HEK293T (cell line): ENCODE data around the gene TMEM233.

Source experiments
- ARNT ChIP-seq: fragments of 450-650 bp; IDR thresholded peaks from 2 replicates; pipeline ENCODE4 v1.6.1; 2017; ENCODE audit warnings: mild to moderate bottlenecking
- BHLHE40 ChIP-seq: fragments of 450-650 bp; IDR thresholded peaks from 2 replicates; pipeline ENCODE4 v1.6.1; 2016; ENCODE audit warnings: mild to moderate bottlenecking, moderate library complexity, borderline replicate concordance
- CTBP1 ChIP-seq: fragments of 450-650 bp; IDR thresholded peaks from 2 replicates; pipeline ENCODE4 v1.6.1; 2016; ENCODE audit warnings: borderline replicate concordance
- ELF4 ChIP-seq: fragments of 450-650 bp; IDR thresholded peaks from 2 replicates; pipeline ENCODE4 v1.6.1; 2017; ENCODE audit warnings: antibody characterized with exemption
- FOXA1 ChIP-seq: fragments of 450-650 bp; IDR thresholded peaks from 2 replicates; pipeline ENCODE4 v1.6.1; 2016; ENCODE audit warnings: mild to moderate bottlenecking
- FOXK2 ChIP-seq: fragments of 450-650 bp; IDR thresholded peaks from 2 replicates; pipeline ENCODE4 v1.6.1; 2016; ENCODE audit warnings: mild to moderate bottlenecking
- FOXM1 ChIP-seq: fragments of 450-650 bp; IDR thresholded peaks from 2 replicates; pipeline ENCODE4 v1.6.1; 2017; ENCODE audit warnings: mild to moderate bottlenecking, borderline replicate concordance
- LEF1 ChIP-seq: fragments of 450-650 bp; IDR thresholded peaks from 2 replicates; pipeline ENCODE4 v1.6.1; 2017; ENCODE audit warnings: mild to moderate bottlenecking, borderline replicate concordance
- NFRKB ChIP-seq: fragments of 450-650 bp; IDR thresholded peaks from 2 replicates; pipeline ENCODE4 v1.6.1; 2016; ENCODE audit warnings: mild to moderate bottlenecking, moderate library complexity
- SP1 ChIP-seq: fragments of 450-650 bp; IDR thresholded peaks from 2 replicates; pipeline ENCODE4 v1.6.1; 2017
- SUZ12 ChIP-seq: fragments of 450-650 bp; IDR thresholded peaks from 2 replicates; pipeline ENCODE4 v1.6.1; 2016; ENCODE audit warnings: mild to moderate bottlenecking
- TARDBP ChIP-seq: fragments of 450-650 bp; IDR thresholded peaks from 2 replicates; pipeline ENCODE4 v1.6.1; 2016
- ZNF384 ChIP-seq: fragments of 450-650 bp; IDR thresholded peaks from 2 replicates; pipeline ENCODE4 v1.6.1; 2016
- TF ChIP-seq, protein P1 (sequence below): fragments of 450-650 bp; IDR thresholded peaks from 2 replicates; pipeline ENCODE4 v1.6.1; 2016

- no peak for TF ChIP-seq TARDBP
- no peak for TF ChIP-seq ZNF384
- TF ChIP-seq BHLHE40, result no peak
- TF ChIP-seq FOXM1, result no peak
- TF ChIP-seq FOXA1, result no peak
- TF ChIP-seq ARNT, result no peak
- TF ChIP-seq, protein P1, sequence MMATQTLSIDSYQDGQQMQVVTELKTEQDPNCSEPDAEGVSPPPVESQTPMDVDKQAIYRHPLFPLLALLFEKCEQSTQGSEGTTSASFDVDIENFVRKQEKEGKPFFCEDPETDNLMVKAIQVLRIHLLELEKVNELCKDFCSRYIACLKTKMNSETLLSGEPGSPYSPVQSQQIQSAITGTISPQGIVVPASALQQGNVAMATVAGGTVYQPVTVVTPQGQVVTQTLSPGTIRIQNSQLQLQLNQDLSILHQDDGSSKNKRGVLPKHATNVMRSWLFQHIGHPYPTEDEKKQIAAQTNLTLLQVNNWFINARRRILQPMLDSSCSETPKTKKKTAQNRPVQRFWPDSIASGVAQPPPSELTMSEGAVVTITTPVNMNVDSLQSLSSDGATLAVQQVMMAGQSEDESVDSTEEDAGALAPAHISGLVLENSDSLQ, result no peak
- no peak for TF ChIP-seq SUZ12
- no peak for TF ChIP-seq FOXK2
- no peak for TF ChIP-seq ELF4
- no peak for TF ChIP-seq CTBP1
- TF ChIP-seq LEF1, result no peak
- no peak for TF ChIP-seq SP1
- no peak for TF ChIP-seq NFRKB
Observed at GRCh38 chr12:119598159-119598558, 4.6 kb downstream of the TMEM233 start.
